HepG2 (cell line): Measurements from ENCODE around the gene FDPS. TPM values are rescaled to one million over a fixed set of nuclear protein-coding genes. Genes with fewer than 3 reads are reported as not detected.
A peak's percentile ranks its signal among the peaks of the same experiment; 100 is the strongest.

Source experiments
- AGO1 ChIP-seq: fragments of 200-400 bp; formaldehyde crosslinking; IDR thresholded peaks from 2 replicates; pipeline ENCODE4 v1.6.1; 2017; ENCODE audit warnings: mild to moderate bottlenecking, low read depth, low read length, moderate library complexity; ENCODE audit not compliant: poor library complexity, severe bottlenecking
- CREB3 ChIP-seq: sonication (generic); formaldehyde crosslinking; IDR thresholded peaks from 2 replicates; pipeline ENCODE4 v1.5.0; 2020; ENCODE audit warnings: missing genetic modification reagents
- HNF4A ChIP-seq: sonication (generic); formaldehyde crosslinking; IDR thresholded peaks from 2 replicates; pipeline ENCODE4 v1.4.0; 2020; ENCODE audit warnings: missing genetic modification reagents
- HOXA9 ChIP-seq: sonication (generic); formaldehyde crosslinking; IDR thresholded peaks from 2 replicates; pipeline ENCODE4 v1.8.1; 2022; ENCODE audit warnings: missing genetic modification reagents, mild to moderate bottlenecking, moderate library complexity, borderline replicate concordance
- KLF9 ChIP-seq: IDR thresholded peaks from 2 replicates; pipeline ENCODE4 v1.6.1; 2016; ENCODE audit warnings: low read depth
- PRMT3 ChIP-seq: sonication (generic); formaldehyde crosslinking; IDR thresholded peaks from 2 replicates; pipeline ENCODE4 v1.8.1; 2022; ENCODE audit warnings: low read depth, mild to moderate bottlenecking, moderate library complexity, missing genetic modification reagents, borderline replicate concordance
- REST ChIP-seq, 2 experiments: IDR thresholded peaks; 2 replicates each; pipeline ENCODE4 v1.6.1; 2011 to 2012; ENCODE audit warnings: low read length in 2 of 2, borderline replicate concordance in 1 of 2, low read depth in 1 of 2, mild to moderate bottlenecking in 1 of 2, moderate library complexity in 1 of 2
- RORA ChIP-seq: sonication (generic); formaldehyde crosslinking; IDR thresholded peaks from 2 replicates; pipeline ENCODE4 v1.5.0; 2020; ENCODE audit warnings: mild to moderate bottlenecking, missing genetic modification reagents, moderate library complexity
- STAT6 ChIP-seq: sonication (generic); formaldehyde crosslinking; IDR thresholded peaks from 2 replicates; pipeline ENCODE4 v1.4.0; 2020; ENCODE audit warnings: missing genetic modification reagents, mild to moderate bottlenecking, borderline replicate concordance
- TERF1 ChIP-seq: sonication (generic); formaldehyde crosslinking; IDR thresholded peaks from 2 replicates; pipeline ENCODE4 v1.8.0; 2022; ENCODE audit warnings: mild to moderate bottlenecking, missing genetic modification reagents, moderate library complexity
- TFDP2 ChIP-seq: sonication (generic); formaldehyde crosslinking; IDR thresholded peaks from 2 replicates; pipeline ENCODE4 v1.4.0; 2020; ENCODE audit warnings: missing genetic modification reagents
- ZNF430 ChIP-seq: sonication (generic); formaldehyde crosslinking; IDR thresholded peaks from 2 replicates; pipeline ENCODE4 v1.9.0; 2021; ENCODE audit warnings: mild to moderate bottlenecking, missing genetic modification reagents
- ZNF775 ChIP-seq: sonication (generic); formaldehyde crosslinking; IDR thresholded peaks from 2 replicates; pipeline ENCODE4 v1.4.0; 2020; ENCODE audit warnings: missing genetic modification reagents, mild to moderate bottlenecking, moderate library complexity, borderline replicate concordance
- polyA plus RNA-seq, 8 experiments: library from polyadenylated mRNA; depleted of rRNA in 3 of 8; stranded (reverse) in 7 of 8; unstranded in 1 of 8; fragments of >200 nt; fragmentation: Illumina TruSeq in 4 of 8; extraction: Trizol in 4 of 8; gene quantifications; 2 replicates each; pipeline versions ENCODE4 v1.2.1 to v1.2.3, GENCODE V29; 2011 to 2016; ENCODE audit warnings: low read depth in 4 of 8, missing spikeins in 1 of 8, mixed read lengths in 1 of 8; ENCODE audit not compliant: insufficient read depth in 1 of 8
- total RNA-seq, 5 experiments: library from RNA; depleted of rRNA; stranded (reverse); fragments of >200 nt; fragmentation: Illumina TruSeq; extraction: Trizol; gene quantifications; 2 replicates each; pipeline ENCODE4 v1.2.3, GENCODE V29; 2016; ENCODE audit warnings: low read depth in 1 of 5
- TF ChIP-seq, protein P1 (sequence below): IDR thresholded peaks from 2 replicates; pipeline ENCODE4 v1.6.1; 2016; ENCODE audit warnings: low read depth
- TF ChIP-seq, protein P2 (sequence below): IDR thresholded peaks from 2 replicates; pipeline ENCODE4 v1.6.1; 2016; ENCODE audit warnings: control low read depth

Gene FDPS
- total and polyA plus RNA-seq, 2 of the 13 experiments (the other 11 are each of a cell fraction or from before 2014, with no cell fraction given): 264 to 519 TPM

DNA sequence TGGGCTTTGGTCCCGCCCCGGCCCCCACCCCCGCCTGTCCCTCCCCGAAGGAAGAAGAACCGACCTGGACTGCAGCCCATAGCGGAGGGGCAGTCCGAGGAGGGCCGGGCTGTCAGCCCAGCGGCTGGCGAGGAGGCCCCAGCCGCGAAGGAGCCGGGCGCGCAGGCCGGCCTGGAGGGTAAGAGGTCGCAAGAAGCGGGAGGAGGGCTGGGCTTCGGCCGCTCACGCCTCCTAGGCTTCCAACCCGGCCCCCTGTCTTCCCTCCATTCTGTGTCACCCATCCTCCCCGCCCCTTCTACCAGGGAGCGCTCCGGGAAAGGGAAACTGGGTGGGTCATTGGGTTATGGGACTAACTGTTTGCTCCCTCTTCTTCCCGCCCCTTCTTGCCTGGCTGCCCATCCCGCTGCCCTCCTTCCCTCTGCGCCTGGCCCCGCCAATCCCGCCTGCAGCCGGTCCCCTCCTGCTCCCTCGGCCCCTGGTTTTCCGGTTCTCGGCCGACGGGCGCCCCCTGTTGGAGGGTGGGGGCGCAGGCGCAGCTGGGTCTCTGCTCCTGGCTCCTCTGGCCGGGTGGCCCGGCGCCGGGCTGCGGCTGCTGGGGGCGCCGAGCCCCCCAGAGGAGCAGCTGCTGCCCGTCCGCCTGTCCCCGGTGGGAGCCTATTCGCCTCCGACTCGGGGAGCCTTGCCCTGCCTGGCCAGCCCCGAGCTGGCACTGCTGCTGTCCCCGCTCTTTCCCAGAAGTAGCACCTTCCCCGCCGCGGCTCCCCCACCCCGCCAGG, 14.5 kb downstream of the FDPS start (continued):
- no peak for TF ChIP-seq STAT6 (CRISPR knock-in tag)
- peak; percentile 69 for TF ChIP-seq AGO1
- no peak for TF ChIP-seq RORA (CRISPR knock-in tag)
- TF ChIP-seq ZNF430 (CRISPR knock-in tag): no peak
- no peak for TF ChIP-seq REST (IDR thresholded peaks at IDR 0.05; ENCODE audit: borderline replicate concordance in 1 of 2, low read depth in 1 of 2, low read length in 2 of 2)
- no peak for TF ChIP-seq HOXA9 (CRISPR knock-in tag)
- no peak for TF ChIP-seq KLF9 (CRISPR knock-in tag)
- no peak for TF ChIP-seq TERF1
- TF ChIP-seq ZNF775 (CRISPR knock-in tag): no peak
- TF ChIP-seq, protein P1, sequence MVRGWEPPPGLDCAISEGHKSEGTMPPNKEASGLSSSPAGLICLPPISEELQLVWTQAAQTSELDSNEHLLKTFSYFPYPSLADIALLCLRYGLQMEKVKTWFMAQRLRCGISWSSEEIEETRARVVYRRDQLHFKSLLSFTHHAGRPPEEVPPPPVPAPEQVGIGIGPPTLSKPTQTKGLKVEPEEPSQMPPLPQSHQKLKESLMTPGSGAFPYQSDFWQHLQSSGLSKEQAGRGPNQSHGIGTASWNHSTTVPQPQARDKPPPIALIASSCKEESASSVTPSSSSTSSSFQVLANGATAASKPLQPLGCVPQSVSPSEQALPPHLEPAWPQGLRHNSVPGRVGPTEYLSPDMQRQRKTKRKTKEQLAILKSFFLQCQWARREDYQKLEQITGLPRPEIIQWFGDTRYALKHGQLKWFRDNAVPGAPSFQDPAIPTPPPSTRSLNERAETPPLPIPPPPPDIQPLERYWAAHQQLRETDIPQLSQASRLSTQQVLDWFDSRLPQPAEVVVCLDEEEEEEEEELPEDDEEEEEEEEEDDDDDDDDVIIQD (CRISPR knock-in tag): peak; percentile 10; the same call in 1 of the 2 replicates
- TF ChIP-seq HNF4A (CRISPR knock-in tag): no peak
- no peak for TF ChIP-seq PRMT3
- TF ChIP-seq, protein P2, sequence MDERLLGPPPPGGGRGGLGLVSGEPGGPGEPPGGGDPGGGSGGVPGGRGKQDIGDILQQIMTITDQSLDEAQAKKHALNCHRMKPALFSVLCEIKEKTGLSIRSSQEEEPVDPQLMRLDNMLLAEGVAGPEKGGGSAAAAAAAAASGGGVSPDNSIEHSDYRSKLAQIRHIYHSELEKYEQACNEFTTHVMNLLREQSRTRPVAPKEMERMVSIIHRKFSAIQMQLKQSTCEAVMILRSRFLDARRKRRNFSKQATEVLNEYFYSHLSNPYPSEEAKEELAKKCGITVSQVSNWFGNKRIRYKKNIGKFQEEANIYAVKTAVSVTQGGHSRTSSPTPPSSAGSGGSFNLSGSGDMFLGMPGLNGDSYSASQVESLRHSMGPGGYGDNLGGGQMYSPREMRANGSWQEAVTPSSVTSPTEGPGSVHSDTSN (CRISPR knock-in tag): no peak
- TF ChIP-seq TFDP2 (CRISPR knock-in tag): peak; percentile 75
- TF ChIP-seq CREB3 (CRISPR knock-in tag): no peak
